ENCODE results near the gene UIMC1. TPM values are rescaled to one million over a fixed set of nuclear protein-coding genes. Genes with fewer than 3 reads are reported as not detected.

UIMC1 gene
- total RNA-seq, 1 donor from 2014 or later = 42.2 TPM

- H3K9me3 ChIP-seq = no peaks in the 10 kb centered on the region
- TF ChIP-seq CTCF (IDR thresholded peaks at IDR 0.05) (no peak), POLR2AphosphoS5 (IDR thresholded peaks at IDR 0.05; ENCODE audit: insufficient read depth in 1 of 2, low read depth in 1 of 2) (no peak), POLR2A (IDR thresholded peaks at IDR 0.05) (no peak)
These were observed 18.0 kb upstream of the UIMC1 start for GRCh38 chr5:177024559-177024958.

GRCh38 chr5:177023303-177023664, 16.7 kb upstream of the UIMC1 start:
- Histone ChIP-seq H3K27ac (peak overlapping the region; percentile 81), H3K4me1 (peaks cover 29% of the 10 kb centered on the region), H3K9me3 (no peaks in the 10 kb centered on the region), H3K4me3 (peak overlapping the region; percentile 76 to 92), H3K27me3 (no peaks in the 10 kb centered on the region), H3K36me3 (no peaks in the 10 kb centered on the region)
- TF ChIP-seq POLR2A (IDR thresholded peaks at IDR 0.05) = no peak
- TF ChIP-seq CTCF (IDR thresholded peaks at IDR 0.05) = no peak
- TF ChIP-seq POLR2AphosphoS5 (IDR thresholded peaks at IDR 0.05; ENCODE audit: insufficient read depth in 1 of 2, low read depth in 1 of 2) = no peak
- DNase-seq (ENCODE audit: extremely low spot score in 2 of 2) = peak in 1 of 2 donors; percentile 86
- intact Hi-C loops (cut with DNase I) = no loop called here

More at GRCh38 chr5:177024559-177024958, 18.0 kb upstream of the UIMC1 start:
- Histone ChIP-seq H3K4me1 (peaks cover 29% of the 10 kb centered on the region), H3K27ac (no peak overlapping the region), H3K4me3 (no peak overlapping the region), H3K27me3 (no peaks in the 10 kb centered on the region), H3K36me3 (no peaks in the 10 kb centered on the region)
- DNase-seq (ENCODE audit: extremely low spot score in 2 of 2) = no peak
- intact Hi-C loops (cut with DNase I) = no loop called here

GRCh38 chr5:177022386-177023302, 16.1 kb upstream of the UIMC1 start, which contains the start of gene ZNF346:
Gene ZNF346, plus strand, starts transcription at chr5:177022696. Its CDS starts 43 bp downstream, at chr5:177022739.
- TF ChIP-seq POLR2A (IDR thresholded peaks at IDR 0.05) (peak in 1 of 2 donors; percentile 53), CTCF (IDR thresholded peaks at IDR 0.05) (peak in 2 of 3 experiments; percentile 46 to 83), POLR2AphosphoS5 (IDR thresholded peaks at IDR 0.05; ENCODE audit: insufficient read depth in 1 of 2, low read depth in 1 of 2) (peak; percentile 60 to 83)
- H3K27me3 ChIP-seq = no peaks in the 10 kb centered on the region
- peak in 1 of 2 donors; percentile 93 for DNase-seq (ENCODE audit: extremely low spot score in 2 of 2)
- intact Hi-C loops (cut with DNase I) = no loop called here
- H3K4me1 ChIP-seq = peaks cover 29% of the 10 kb centered on the region
- H3K9me3 ChIP-seq = no peaks in the 10 kb centered on the region
- H3K4me3 ChIP-seq = peak within 1 kb of the TSS; percentile 76 to 92
- H3K27ac ChIP-seq = peak within 1 kb of the TSS; percentile 81
- no peaks in the 10 kb centered on the region for H3K36me3 ChIP-seq

- intact Hi-C loops (cut with DNase I) = no loop called here
- no peak for DNase-seq (ENCODE audit: extremely low spot score in 2 of 2)
- TF ChIP-seq POLR2AphosphoS5 (IDR thresholded peaks at IDR 0.05; ENCODE audit: insufficient read depth in 1 of 2, low read depth in 1 of 2) (no peak), POLR2A (IDR thresholded peaks at IDR 0.05) (no peak), CTCF (IDR thresholded peaks at IDR 0.05) (no peak)
- H3K4me3 ChIP-seq = no peak overlapping the region
- H3K27ac ChIP-seq = no peak overlapping the region
- H3K4me1 ChIP-seq = peaks cover 22% of the 10 kb centered on the region
- H3K36me3 ChIP-seq = no peaks in the 10 kb centered on the region
- no peaks in the 10 kb centered on the region for H3K9me3 ChIP-seq
- H3K27me3 ChIP-seq = no peaks in the 10 kb centered on the region
These were observed 13.5 kb upstream of the UIMC1 start for GRCh38 chr5:177020033-177020432.

- DNase-seq (ENCODE audit: extremely low spot score in 2 of 2) = no peak
- no peak overlapping the region for H3K4me3 ChIP-seq
- H3K9me3 ChIP-seq = no peaks in the 10 kb centered on the region
- no peaks in the 10 kb centered on the region for H3K27me3 ChIP-seq
- H3K36me3 ChIP-seq = no peaks in the 10 kb centered on the region
- H3K27ac ChIP-seq = no peak overlapping the region
- intact Hi-C loops (cut with DNase I) = no loop called here
- TF ChIP-seq POLR2AphosphoS5 (IDR thresholded peaks at IDR 0.05; ENCODE audit: insufficient read depth in 1 of 2, low read depth in 1 of 2) (no peak), CTCF (IDR thresholded peaks at IDR 0.05) (no peak), POLR2A (IDR thresholded peaks at IDR 0.05) (no peak)
- H3K4me1 ChIP-seq = peaks cover 10% of the 10 kb centered on the region
These were observed 11.8 kb upstream of the UIMC1 start for GRCh38 chr5:177018341-177018740.

Measured in vagina (tissue), 2 donors.